ENCODE data around the gene FPGS.
"Not testable (repeated sequence)": the region's sequence is repeated elsewhere in the genome, so short reads cannot be mapped to it uniquely, and the experiment has no call there.

The FPGS gene

GRCh38 chr9:127771570-127772189 is 31.0 kb upstream of the FPGS start:
- no peak for DNase-seq

GRCh38 chr9:127772603-127773002 is 30.1 kb upstream of the FPGS start:
- DNase-seq: no peak

- no peak for DNase-seq
These were observed 29.4 kb upstream of the FPGS start for GRCh38 chr9:127773272-127773671.

DNA sequence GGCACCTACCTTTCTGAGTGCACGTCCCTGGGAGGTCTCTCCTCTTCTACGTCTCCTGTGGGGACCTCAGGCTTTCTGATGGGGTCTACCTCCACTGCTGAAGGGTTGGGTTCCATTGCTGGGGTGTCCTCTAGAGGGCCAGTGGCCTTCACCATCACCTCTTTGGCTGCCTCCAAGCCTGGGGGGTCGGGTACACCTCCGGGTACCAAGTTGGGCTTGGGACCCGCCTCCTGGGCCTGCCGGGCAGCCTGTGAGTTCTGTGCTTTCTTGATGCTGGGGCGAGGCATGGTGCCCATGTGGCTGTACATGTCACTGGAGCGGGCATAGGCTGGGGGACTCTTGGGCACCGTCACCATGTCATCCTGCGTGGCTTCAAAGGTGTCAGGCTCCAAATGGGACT is 28.7 kb upstream of the FPGS start:
- no peak for DNase-seq

GRCh38 chr9:127776195-127776923 is 26.3 kb upstream of the FPGS start:
- DNase-seq: peak in 5 of 14 donors; percentile 18 to 37 (median 28)

- no peak for DNase-seq
These were observed 25.8 kb upstream of the FPGS start for GRCh38 chr9:127776924-127777289.

DNA sequence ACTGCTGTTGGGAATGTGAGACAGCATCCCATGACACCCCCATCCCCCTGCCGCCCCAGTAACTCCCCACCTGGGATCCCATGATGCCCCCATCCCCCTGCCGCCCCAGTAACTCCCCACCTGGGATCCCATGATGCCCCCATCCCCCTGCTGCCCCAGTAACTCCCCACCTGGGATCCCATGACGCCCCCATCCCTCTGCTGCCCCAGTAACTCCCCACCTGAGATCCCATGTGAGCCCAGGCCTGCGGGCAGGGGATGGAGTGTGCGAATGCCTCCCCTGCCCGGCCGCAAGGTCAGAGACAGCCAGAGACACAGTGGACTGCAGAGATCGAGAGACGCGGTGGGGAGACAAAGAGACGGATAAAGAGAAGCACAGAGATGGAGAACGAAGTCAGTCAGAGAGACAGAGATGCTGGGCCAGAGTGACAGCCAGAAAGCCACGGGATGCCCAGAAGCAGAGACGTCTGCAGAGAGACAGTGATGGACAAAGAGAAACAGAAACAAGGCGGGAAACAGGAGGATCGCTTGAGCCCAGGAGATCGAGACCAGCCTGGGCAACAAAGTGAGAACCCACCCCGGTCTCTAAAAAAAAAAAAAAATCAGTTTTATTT is 25.2 kb upstream of the FPGS start:
- DNase-seq: no peak

DNA sequence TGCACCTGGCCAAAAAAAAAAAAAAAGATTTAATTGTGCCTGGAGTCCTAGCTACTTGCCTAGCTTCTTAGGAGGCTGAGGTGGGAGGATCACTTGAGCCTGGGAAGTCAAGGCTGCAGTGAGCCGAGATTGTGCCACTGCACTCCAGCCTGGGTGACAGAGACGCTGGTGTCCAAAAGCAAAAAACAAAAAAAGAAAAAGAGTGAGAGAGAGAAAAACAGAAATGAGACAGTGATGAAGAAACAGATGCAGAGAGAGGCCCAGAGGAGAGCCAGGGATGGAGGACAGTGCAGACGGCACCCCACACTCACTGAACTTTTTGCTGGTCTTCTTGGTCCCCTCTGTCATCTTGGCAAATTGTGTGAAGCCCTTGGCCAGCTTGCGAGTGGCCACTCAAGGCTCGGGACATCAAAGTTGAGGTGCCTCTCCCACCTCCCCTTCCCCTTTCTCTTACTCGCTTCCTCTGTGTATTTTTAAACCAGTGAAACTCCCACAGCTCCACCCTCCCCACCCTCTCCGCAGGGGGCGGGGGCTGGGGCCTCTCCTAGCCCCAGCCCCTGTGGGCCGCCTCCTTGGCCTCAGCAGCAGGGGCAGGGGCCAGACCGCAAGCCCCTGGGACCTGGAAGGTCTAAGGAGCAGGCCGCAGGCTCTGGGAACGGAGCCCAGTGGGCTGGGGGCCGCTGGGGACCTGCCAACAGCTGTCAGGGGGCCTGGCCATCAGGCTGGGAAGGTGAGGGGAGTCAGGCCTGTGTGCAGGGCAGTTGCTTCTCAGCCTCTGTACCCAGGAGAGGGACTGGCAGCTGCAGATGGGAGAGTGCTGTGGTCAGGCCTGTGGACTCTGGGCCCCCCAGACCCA is 24.2 kb upstream of the FPGS start, which contains the start of gene SH2D3C:
Gene SH2D3C (minus strand): TSS at position 387 of the 856 bp plus-strand sequence. CDS start 39 bp downstream, at position 348.
- peak in 4 of 14 donors; percentile 17 to 40 (median 21) for DNase-seq

GRCh38 chr9:127779136-127779981 is 23.3 kb upstream of the FPGS start:
- peak in 1 of 14 donors; percentile 21 for DNase-seq

- peak in 7 of 14 donors; percentile 26 to 76 (median 49) for DNase-seq
These were observed 22.4 kb upstream of the FPGS start for GRCh38 chr9:127780126-127780885.

- DNase-seq: not testable (repeated sequence)
These were observed 21.8 kb upstream of the FPGS start for GRCh38 chr9:127780909-127781308.

DNA sequence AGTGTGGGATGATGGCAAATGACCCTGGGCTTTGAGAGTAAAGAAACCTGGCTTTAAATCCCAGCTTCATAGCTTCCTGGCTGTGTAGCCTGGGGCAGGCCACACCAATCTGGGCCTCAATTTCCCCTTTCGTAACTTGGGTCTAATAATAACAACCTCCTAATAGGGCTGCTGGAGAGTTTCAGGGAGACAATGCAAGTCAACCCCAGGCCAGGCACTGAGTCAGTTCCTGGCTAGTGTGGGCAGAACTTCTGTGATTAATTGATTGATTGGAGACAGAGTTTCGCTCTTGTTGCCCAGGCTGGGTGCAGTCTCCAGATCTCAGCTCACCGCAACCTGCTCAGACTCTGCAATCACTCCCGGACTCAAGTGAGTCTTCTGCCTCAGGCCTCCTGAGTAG is 20.9 kb upstream of the FPGS start:
- DNase-seq: no peak

GRCh38 chr9:127783111-127784008 is 19.3 kb upstream of the FPGS start:
- DNase-seq: peak in 6 of 14 donors; percentile 35 to 52 (median 44)

- peak; percentile 25 to 89 (median 80) for DNase-seq
These were observed 17.4 kb upstream of the FPGS start for GRCh38 chr9:127785023-127785932.

- DNase-seq: peak; percentile 23 to 92 (median 82)
These were observed 16.5 kb upstream of the FPGS start, which contains the start of gene CDK9 for GRCh38 chr9:127785933-127786772. TSS of gene CDK9 (plus strand) at chr9:127786034. CDS start at chr9:127786149, 115 bp downstream.

- DNase-seq: no peak
These were observed 15.9 kb upstream of the FPGS start for GRCh38 chr9:127786773-127787104.

GRCh38 chr9:127788337-127789011 is 14.2 kb upstream of the FPGS start:
- no peak for DNase-seq

Measured in C1 segment of cervical spinal cord (tissue), 14 donors.